ENCODE results near the gene LUZP2.

- TF ChIP-seq CTCF (IDR thresholded peaks at IDR 0.05) (no peak), POLR2A (IDR thresholded peaks at IDR 0.05) (no peak), POLR2AphosphoS5 (IDR thresholded peaks at IDR 0.05; ENCODE audit: insufficient read depth in 1 of 2, low read depth in 1 of 2) (no peak)
Measured at GRCh38 chr11:24842308-24842707, 345.5 kb downstream of the LUZP2 start.
